Breast epithelium (tissue), 4 donors: ENCODE data around the gene ZNF304. TPM values are rescaled to one million over a fixed set of nuclear protein-coding genes. Genes with fewer than 3 reads are reported as not detected.

Experiments used
- DNase-seq, 2 donors: peaks; one replicate each; pipeline ENCODE4 v3.0.0-alpha.2; 2019; ENCODE audit warnings: low spot score in 2 of 2
- H3K27ac ChIP-seq, 2 donors: fragments of 200-600 bp; sonication (generic) in 1 of 2; one replicate each; pipeline ENCODE4 v1.5.1; 2016 to 2019; ENCODE audit warnings: mild to moderate bottlenecking in 1 of 2
- H3K27me3 ChIP-seq, 2 donors: fragments of 200-600 bp; sonication (generic) in 1 of 2; one replicate each; pipeline versions ENCODE4 v1.5.1 to v1.6.0; 2017 to 2019; ENCODE audit warnings: control low read depth in 1 of 2, mild to moderate bottlenecking in 1 of 2
- H3K36me3 ChIP-seq: fragments of 200-600 bp; one replicate; pipeline ENCODE4 v1.5.1; 2019
- H3K4me1 ChIP-seq, 2 donors: fragments of 200-600 bp; sonication (generic); one replicate each; pipeline ENCODE4 v1.5.1; 2016 to 2019; ENCODE audit warnings: control low read depth in 1 of 2
- H3K4me3 ChIP-seq, 3 donors: fragments of 200-600 bp; sonication (generic); 1 replicate in 2 of 3; 2 replicates in 1 of 3; pipeline ENCODE4 v1.5.1; 2016 to 2019; ENCODE audit warnings: mild to moderate bottlenecking in 3 of 3, moderate library complexity in 2 of 3
- H3K9me3 ChIP-seq, 2 donors: fragments of 200-600 bp; sonication (generic) in 1 of 2; one replicate each; pipeline ENCODE4 v1.5.1; 2016 to 2019; ENCODE audit warnings: control low read depth in 1 of 2
- POLR2A ChIP-seq: fragments of 450-650 bp; IDR thresholded peaks from one replicate; pipeline ENCODE4 v1.6.1; 2016; ENCODE audit warnings: antibody characterized with exemption, mild to moderate bottlenecking, moderate library complexity
- POLR2AphosphoS5 ChIP-seq, 3 donors: sonication (generic); formaldehyde crosslinking; IDR thresholded peaks; one replicate each; pipeline ENCODE4 v1.6.1; 2017; ENCODE audit warnings: antibody characterized with exemption in 3 of 3
- intact Hi-C: fragments of 100-400 bp; cut with DNase I; formaldehyde crosslinking; loops from one replicate; pipeline ENCODE4 v1.15.1; 2023; ENCODE audit warnings: low total_unique reads
- total RNA-seq, 3 donors: library from RNA; depleted of rRNA; stranded (reverse); fragments of >200 nt; gene quantifications; one replicate each; pipeline ENCODE4 v1.1.0, GENCODE V29; 2016
- TF ChIP-seq, protein P1 (sequence below), 3 donors: fragments of 450-650 bp; IDR thresholded peaks; one replicate each; pipeline ENCODE4 v1.5.1; 2016 to 2017; ENCODE audit warnings: antibody characterized with exemption in 3 of 3, mild to moderate bottlenecking in 3 of 3, moderate library complexity in 3 of 3

The ZNF304 gene
- total RNA-seq, 3 donors from 2014 or later = 7.5 to 13.6 (median 8.2) TPM

DNA sequence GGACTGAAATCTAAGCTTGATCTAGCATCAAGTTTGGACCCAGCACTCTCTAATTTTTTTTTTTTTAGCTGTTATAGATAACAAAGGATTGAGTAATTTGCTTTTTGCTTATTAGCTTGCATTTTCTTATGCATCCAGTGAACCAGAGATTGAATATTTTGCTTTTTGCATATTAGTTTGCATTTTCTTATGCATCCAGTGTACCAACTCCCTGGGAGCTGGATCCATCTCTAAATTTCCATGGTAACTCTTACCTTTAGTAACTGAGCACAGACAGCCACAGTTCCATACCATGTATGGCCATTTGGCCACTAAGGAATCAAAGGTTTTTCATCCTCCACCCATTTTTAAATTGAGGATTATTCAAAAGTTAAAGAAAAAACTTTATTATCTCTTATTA, 29.9 kb downstream of the ZNF304 start:
- H3K4me1 ChIP-seq = no peaks in the 10 kb centered on the region
- no peak for DNase-seq
- no peak overlapping the region for H3K27ac ChIP-seq
- peaks cover 7% of the 10 kb centered on the region for H3K36me3 ChIP-seq
- intact Hi-C loops = no loop called here
- TF ChIP-seq POLR2A (no peak), POLR2AphosphoS5 (IDR thresholded peaks at IDR 0.05) (no peak)
- TF ChIP-seq, protein P1, sequence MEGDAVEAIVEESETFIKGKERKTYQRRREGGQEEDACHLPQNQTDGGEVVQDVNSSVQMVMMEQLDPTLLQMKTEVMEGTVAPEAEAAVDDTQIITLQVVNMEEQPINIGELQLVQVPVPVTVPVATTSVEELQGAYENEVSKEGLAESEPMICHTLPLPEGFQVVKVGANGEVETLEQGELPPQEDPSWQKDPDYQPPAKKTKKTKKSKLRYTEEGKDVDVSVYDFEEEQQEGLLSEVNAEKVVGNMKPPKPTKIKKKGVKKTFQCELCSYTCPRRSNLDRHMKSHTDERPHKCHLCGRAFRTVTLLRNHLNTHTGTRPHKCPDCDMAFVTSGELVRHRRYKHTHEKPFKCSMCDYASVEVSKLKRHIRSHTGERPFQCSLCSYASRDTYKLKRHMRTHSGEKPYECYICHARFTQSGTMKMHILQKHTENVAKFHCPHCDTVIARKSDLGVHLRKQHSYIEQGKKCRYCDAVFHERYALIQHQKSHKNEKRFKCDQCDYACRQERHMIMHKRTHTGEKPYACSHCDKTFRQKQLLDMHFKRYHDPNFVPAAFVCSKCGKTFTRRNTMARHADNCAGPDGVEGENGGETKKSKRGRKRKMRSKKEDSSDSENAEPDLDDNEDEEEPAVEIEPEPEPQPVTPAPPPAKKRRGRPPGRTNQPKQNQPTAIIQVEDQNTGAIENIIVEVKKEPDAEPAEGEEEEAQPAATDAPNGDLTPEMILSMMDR (IDR thresholded peaks at IDR 0.05) = no peak
- no peaks in the 10 kb centered on the region for H3K27me3 ChIP-seq
- peaks cover 38 to 39% of the 10 kb centered on the region in 2 donors for H3K9me3 ChIP-seq
- H3K4me3 ChIP-seq = no peak overlapping the region

- Histone ChIP-seq H3K27ac (no peak overlapping the region), H3K36me3 (no peaks in the 10 kb centered on the region), H3K9me3 (peaks cover 20% of the 10 kb centered on the region in 2 donors), H3K4me3 (no peak overlapping the region), H3K27me3 (no peaks in the 10 kb centered on the region), H3K4me1 (no peaks in the 10 kb centered on the region)
- intact Hi-C loops = no loop called here
- DNase-seq = no peak
- TF ChIP-seq POLR2AphosphoS5 (IDR thresholded peaks at IDR 0.05) = no peak
- no peak for TF ChIP-seq POLR2A
- TF ChIP-seq, protein P1 (IDR thresholded peaks at IDR 0.05) = no peak
These were observed 31.9 kb downstream of the ZNF304 start for GRCh38 chr19:57382806-57383488.

GRCh38 chr19:57389194-57389729, 38.2 kb downstream of the ZNF304 start:
- peak overlapping the region; percentile 92 to 96 for H3K27ac ChIP-seq
- no peaks in the 10 kb centered on the region for H3K4me1 ChIP-seq
- H3K9me3 ChIP-seq = peaks cover 0 to 14% of the 10 kb centered on the region in 2 donors
- DNase-seq = no peak
- intact Hi-C loops = no loop called here
- H3K4me3 ChIP-seq = peak overlapping the region; percentile 68 to 83 (median 70)
- no peak for TF ChIP-seq POLR2AphosphoS5 (IDR thresholded peaks at IDR 0.05)
- TF ChIP-seq POLR2A = no peak
- TF ChIP-seq, protein P1 (IDR thresholded peaks at IDR 0.05) = no peak
- H3K27me3 ChIP-seq = no peaks in the 10 kb centered on the region
- H3K36me3 ChIP-seq = no peaks in the 10 kb centered on the region

- H3K27ac ChIP-seq = peak within 1 kb of the TSS; percentile 92 to 96
- DNase-seq = peak; percentile 92 to 98
- TF ChIP-seq, protein P1 (IDR thresholded peaks at IDR 0.05) = peak; percentile 36 to 64 (median 52)
- TF ChIP-seq POLR2AphosphoS5 (IDR thresholded peaks at IDR 0.05) = peak; percentile 85 to 95 (median 90)
- peak; percentile 66 for TF ChIP-seq POLR2A
- intact Hi-C loops = no loop called here
- H3K4me1 ChIP-seq = no peaks in the 10 kb centered on the region
- peak within 1 kb of the TSS; percentile 68 to 83 (median 70) for H3K4me3 ChIP-seq
- no peaks in the 10 kb centered on the region for H3K36me3 ChIP-seq
- no peaks in the 10 kb centered on the region for H3K27me3 ChIP-seq
- H3K9me3 ChIP-seq = peaks cover 0 to 19% of the 10 kb centered on the region in 2 donors
These were observed 38.9 kb downstream of the ZNF304 start, which contains the start of gene ZNF548 for GRCh38 chr19:57389730-57390598. Gene ZNF548, plus strand, starts transcription at chr19:57389854. Its CDS starts 246 bp downstream, at chr19:57390100.
